GM19238 (cell line): ENCODE results near the gene GEMIN7.

ENCODE experiments used
- DNase-seq: peaks from one replicate; pipeline ENCODE4 v3.0.0; 2011; ENCODE audit warnings: low spot score; ENCODE audit not compliant: insufficient read length

GEMIN7 gene

GRCh38 chr19:45086480-45086879, 7.4 kb downstream of the GEMIN7 start:
- DNase-seq: no peak

GRCh38 chr19:45087531-45087930, 8.5 kb downstream of the GEMIN7 start:
- DNase-seq: no peak

DNA sequence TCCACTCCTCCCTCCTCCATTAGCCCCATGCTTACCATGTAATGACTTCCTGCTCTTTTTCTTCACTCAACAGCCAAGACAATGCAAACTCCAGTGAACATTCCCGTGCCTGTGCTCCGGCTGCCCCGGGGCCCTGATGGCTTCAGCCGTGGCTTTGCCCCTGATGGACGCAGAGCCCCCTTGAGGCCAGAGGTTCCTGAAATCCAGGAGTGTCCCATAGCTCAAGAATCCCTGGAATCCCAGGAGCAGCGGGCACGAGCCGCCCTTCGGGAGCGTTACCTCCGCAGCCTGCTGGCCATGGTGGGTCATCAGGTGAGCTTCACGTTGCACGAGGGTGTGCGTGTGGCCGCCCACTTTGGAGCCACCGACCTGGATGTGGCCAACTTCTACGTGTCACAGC, 11.0 kb downstream of the GEMIN7 start:
- DNase-seq: no peak

DNA sequence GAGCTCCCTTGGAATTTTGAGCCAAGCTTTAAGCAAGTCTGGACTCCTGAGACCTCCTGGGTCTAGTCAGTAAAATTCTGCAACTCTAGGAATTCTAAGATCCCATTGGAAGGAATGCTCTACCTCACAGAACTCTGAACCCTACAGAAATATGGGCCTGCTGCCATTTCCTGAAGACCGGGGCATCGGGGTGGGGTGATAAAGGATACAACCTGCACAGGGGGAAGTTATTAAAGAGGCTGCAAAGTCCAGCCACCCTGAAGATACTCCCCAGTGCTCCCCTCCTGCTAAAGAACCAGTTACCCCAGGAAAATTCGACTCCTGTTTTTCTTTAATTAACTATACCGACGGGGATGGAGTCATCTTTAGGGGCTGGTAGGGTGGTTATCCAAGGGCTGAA, 11.5 kb downstream of the GEMIN7 start:
- DNase-seq: no peak

GRCh38 chr19:45091031-45091923, 12.2 kb downstream of the GEMIN7 start:
- peak; percentile 88 for DNase-seq

DNA sequence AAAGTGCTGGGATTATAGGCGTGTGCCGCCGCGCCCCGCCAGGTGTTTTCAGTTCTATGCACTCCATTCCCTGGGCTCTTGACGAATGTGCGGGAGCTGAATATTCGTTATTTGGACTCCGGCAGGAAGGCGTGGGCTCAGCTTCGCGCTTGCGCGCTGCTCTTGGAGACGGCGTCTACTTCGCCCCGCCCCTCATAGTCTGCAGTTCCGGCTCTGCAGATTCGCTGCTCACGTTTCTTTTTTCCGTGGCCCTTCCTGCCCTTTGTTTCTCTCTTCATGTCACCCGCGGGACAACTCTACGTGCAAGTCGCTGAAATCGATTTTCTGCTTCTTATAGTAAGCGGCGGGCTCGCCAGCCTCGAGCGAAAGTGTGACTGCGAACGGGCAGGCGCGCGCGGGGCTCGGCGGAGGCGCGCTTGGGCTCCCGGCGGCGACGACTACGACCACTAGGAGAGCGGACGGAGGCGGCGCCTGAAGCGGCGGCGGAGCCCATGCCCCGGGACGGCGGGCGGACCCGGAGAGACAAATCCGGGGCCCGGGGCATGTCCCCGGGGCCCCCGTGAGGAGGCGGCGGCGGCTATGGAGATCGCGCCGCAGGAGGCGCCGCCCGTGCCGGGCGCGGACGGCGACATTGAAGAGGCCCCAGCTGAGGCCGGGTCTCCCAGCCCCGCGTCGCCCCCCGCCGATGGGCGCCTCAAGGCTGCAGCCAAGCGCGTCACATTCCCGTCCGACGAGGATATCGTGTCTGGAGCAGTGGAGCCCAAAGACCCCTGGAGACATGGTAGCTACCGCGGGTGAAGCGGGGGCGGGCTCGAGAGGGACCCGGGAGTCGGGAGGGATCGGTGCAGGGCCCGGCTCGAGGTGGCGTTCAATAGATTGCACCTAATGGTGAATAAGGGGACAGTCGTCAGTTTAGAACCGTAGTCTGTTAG, 14.0 kb downstream of the GEMIN7 start, which contains the start of gene PPP1R37:
Gene PPP1R37 (plus strand): TSS at position 433 of the 932 bp plus-strand sequence. CDS start 147 bp downstream, at position 580.
- DNase-seq: peak; percentile 94

DNA sequence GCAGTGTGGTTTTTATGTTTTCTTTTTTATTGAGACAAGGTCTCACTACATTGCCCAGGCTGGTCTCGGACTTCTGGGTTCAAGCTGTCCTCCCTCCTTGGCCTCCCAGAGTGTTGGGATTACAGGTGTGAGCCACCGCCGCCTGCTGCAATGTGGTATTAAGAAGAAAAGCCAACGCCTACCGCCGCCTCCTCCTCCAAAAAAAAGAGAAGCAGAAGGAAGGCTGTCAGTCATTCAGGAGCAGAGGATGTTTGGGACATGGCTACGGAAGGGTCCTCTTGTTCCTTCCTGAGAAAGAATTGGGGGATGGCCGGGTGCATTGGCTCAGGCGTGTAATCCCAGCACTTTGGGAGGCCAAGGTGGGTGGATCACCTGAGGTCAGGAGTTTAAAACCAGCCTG, 15.1 kb downstream of the GEMIN7 start:
- no peak for DNase-seq

- DNase-seq: no peak
These were observed 15.6 kb downstream of the GEMIN7 start for GRCh38 chr19:45094707-45095106.

DNA sequence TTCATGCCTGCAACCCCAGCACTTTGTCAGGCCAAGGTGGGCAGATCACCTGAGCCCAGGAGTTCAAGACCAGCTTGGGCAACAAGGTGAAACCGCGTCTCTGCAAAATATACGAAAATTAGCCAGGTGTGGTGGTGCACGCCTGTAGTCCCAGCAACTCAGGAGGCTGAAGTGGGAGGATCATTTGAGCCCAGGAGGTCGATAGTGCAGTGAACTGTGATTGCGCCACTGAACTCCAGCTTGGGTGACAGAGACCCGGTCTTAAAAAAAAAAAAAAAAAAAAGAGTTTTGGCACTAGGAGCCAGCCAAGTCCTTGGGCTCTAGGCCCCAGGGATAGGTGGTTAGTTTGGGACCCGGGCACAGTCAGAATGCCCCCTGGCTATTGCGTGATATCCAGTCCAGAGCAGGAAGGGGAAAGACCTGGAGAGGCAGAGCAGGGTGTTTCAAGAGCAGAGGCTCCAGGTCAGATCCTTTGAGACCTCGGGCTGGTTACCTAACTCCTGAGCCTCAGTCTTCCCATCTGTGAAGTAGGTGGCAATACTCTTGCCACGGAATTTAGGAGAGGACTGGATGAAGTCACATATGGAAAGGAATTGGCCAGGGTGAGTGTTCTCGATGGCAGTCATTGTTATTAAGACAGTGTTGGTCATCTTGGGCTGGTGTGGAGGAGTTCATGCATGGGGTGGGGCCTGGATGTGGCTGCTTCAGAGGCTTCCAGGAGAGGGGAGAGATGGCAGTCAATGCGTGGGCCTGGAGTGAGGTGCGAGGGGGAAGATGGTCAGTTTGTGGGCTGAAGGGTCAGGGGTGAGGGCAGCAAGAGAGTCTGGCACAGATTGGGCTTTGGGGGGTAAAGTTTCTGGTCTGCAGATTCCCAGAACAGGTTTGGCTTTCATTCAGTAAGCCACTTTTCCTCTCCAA, 16.7 kb downstream of the GEMIN7 start:
- DNase-seq: no peak

DNA sequence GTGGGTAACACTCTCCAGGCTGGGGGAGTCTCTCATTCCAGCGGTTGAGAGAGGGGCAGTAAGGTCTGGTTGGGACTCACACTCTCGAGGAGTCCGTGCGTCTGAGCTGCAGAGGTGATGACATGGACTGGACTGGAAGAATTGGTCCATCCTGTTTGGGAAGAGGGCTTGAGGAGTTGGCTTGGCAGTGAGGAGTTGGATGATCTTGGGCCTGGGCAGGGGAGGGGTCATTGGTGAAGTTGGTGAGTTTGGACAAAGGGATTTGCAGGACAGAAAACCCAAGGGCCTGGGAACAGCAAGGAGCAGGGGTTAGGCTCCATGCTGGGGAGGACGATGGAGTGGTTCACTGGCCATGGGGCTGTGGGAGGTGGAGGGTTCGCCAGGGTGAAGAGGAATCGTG, 17.6 kb downstream of the GEMIN7 start:
- DNase-seq: no peak

DNA sequence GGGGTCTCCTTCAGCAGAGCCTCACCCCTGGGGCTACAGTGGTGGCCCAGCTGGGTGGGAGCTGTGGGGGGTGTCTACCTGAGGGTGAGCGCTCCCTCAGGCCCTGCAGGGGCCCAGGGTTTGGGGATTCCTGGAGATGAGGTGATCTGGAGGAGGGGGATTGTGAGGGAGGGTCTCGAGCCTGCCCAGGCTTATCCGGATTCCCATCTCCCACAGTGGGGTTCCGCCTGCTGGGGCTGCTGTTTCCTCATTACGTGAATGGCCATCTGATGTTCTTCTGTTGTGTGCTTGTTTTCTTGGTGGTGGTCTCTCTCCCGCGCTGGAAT, 18.4 kb downstream of the GEMIN7 start:
- no peak for DNase-seq

DNA sequence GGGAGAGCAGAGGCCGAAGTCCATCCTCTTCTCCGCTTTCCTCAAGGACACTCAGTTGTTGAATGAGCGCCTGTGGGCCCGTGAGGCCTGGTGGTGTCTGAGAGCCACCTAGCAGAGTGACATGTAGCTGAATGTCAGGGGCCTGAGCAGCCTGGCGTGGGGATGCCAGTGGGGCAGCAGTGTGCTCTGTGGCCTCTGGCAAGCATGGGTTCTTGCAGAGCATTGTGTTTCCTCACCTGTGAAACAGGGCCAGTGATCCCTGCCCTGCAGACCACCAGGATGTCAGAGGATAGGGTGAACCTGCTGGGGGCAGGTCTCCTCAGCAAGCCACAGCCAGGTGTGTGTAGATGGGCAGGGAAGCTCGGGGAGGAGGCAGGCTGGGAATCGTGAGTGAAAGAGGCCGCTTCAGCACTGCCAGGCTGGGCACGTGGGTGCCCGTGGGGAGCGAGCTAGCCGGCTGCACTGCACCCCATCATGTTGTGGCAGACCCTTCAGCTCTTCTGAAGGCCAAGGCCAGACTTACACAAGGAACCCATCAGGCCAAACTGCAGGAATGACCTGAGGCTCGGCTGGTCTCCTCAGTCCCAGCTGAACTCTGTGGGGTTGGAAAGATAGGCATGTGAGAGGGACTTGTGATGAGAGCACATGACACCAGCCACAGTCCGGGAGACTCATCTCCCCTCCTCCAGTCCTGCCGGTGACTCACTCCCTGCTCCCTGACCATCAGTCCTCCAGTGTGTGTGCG, 18.9 kb downstream of the GEMIN7 start:
- DNase-seq: no peak

- no peak for DNase-seq
These were observed 19.7 kb downstream of the GEMIN7 start for GRCh38 chr19:45098521-45099466.

- DNase-seq: no peak
These were observed 20.6 kb downstream of the GEMIN7 start for GRCh38 chr19:45099467-45100191.

DNA sequence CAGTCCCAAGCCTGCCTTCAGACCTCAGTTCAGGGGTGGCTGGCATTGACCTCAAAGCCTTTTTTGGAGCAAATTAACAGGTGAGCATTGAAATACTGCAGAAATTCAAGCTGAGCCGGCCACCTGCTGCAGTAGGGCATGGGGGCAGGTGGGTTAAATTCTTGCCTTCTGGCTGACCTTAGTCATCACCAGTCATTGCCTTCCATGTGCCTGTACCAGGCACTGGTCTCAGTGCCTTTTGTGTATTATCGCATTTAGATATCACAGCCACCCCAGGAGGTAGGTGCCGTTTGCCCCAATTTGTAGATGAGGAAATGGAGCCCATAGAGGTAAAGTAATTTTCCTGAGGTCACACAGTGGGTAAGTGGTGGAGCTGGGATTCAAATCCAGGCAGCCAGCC, 21.1 kb downstream of the GEMIN7 start:
- DNase-seq: no peak

- DNase-seq: no peak
These were observed 21.8 kb downstream of the GEMIN7 start for GRCh38 chr19:45100846-45101252.

- DNase-seq: no peak
These were observed 22.7 kb downstream of the GEMIN7 start for GRCh38 chr19:45101806-45102205.

- no peak for DNase-seq
These were observed 23.4 kb downstream of the GEMIN7 start for GRCh38 chr19:45102481-45102880.

DNA sequence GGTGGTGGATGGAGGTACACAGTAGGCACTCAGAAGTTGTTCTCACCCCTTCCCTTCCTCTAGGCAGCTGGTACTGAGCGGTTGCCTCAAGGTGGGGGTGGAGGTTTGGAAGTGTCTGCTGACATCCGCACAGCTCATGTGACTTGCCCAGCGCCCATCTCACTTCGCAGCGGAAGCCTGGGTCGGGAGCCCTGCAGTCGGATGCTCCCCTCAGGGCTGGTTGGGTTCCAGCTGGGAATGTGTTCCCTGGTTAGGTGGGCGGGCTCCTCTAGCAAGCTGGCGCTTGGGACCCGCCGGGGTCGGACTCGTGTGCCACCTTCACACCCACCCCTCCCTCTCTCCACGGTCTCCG, 24.1 kb downstream of the GEMIN7 start:
- peak; percentile 55 for DNase-seq
